HG02678 (cell line): Measurements from ENCODE around the gene RASAL1.
A peak's percentile ranks its signal among the peaks of the same experiment; 100 is the strongest.

Experiments used
- ATAC-seq: cut with Tn5 transposase; IDR thresholded peaks from one replicate; pipeline ENCODE4 v1.9.1; 2021; ENCODE audit warnings: mild to moderate bottlenecking, moderate library complexity; ENCODE audit not compliant: unreplicated experiment

RASAL1 gene

DNA sequence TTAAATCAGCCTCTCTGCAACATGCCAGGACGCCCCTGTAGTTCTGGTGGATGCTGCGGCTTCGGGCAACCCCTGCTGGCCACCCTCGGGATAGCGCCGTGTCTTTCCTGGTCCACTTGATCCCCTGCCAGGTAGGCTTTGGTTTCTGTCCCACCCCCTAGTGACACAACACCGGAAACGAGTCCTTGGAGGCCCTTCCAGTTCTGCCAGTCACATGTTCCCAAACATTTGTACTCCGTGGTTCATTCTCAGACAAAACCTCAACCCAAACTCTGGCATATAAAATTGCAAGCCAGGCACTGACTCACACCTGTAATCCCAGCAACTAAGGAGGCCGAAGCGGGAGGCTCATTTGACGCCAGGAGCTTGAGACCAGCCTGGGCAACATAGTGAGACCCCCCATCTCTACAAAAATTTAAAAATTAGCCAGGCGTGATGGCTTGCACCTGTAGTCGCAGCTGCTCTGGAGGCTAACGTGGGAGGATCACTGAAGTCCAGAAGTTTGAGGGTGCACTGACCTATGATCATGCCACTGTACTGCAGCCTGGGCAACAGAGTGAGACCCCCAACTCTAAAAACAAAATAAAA, 37.0 kb downstream of the RASAL1 start:
- peak; percentile 71 for ATAC-seq

DNA sequence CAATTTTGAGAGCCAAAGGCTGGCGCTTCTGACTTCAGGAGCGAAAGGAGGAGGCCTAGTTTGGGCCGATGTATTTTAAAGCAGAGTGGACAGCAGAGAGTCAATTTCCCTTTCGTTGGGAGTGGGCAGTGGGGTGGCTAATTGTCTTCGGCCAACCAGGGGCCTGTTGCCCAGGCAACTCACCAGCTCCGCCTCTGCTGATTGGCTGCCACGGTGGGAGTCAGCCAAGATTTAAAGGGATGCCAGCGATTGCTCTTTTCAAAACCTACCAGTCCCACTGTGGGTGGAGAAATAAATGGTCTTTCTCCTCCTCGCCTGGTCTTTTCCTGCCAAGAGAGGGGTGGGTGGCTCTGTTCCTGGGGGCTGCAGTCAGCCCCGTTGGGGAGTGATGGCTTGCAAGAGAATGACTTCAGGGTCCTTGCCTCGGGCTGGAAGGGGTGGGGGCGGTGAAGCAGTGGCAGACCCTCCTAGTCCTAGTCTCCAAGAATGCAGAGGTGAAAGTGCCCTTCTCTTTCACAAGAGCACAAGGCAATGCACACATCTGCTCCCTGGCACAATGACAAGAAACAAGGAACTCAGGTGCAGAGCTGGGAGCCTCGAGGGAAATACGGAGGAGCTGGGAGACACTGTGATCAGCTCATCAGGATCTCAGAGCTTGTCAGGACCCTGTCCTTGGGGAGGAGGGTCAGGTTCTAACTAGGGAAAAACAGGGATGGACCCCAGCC, 37.7 kb downstream of the RASAL1 start:
- ATAC-seq: no peak

DNA sequence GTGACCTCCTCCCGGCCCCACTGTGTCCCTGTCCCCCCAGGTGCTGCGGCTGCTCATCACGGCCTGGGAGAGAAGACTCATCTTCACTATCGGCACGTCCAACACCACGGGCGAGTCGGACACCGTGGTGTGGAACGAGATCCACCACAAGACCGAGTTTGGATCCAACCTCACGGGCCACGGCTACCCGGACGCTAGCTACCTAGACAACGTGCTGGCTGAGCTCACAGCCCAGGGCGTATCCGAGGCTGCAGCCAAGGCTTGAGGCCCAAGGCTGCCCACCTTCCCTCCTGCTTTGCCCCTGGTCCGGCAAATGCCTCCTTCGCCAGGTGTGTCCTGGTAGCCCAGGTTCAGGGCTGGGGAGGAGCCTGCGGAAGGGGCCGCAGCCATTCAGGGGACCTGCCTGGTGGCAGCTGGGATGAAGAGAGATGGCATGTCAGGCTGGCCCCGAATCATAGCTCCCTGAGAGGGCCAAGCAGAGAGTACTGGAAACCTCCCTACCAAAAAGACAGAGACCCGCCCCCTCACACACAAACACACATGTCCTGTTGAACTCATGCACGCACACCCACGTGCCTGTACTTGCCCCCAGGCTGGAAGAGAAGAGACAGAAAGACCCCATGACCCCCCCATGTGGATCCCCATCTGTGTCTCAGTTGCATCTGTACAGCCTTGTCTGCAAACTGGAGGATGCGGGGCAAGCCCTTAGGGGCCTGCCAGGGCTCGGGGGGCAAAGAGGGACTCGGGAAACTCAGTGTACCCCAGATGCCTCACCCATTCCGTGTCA, 38.7 kb downstream of the RASAL1 start:
- ATAC-seq: no peak

DNA sequence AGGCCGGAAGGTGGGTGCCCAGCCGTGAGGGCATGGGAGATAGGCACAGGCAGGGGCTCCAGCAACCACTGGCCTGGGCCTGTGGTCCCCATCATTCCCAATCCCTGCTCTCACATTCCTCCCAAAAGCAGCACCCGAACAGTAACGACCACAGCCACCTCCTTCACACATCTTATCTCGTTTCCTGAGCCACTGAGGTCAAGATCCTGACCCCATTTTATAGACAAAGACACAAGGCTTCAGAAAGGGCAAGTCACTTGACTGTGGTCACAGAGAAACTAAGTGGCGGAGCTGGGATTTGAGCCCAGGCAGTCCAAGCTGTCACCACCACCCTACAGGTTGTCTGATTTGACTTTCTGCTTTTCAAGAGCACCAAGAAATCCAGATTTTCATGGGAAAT, 40.2 kb downstream of the RASAL1 start:
- ATAC-seq: no peak

DNA sequence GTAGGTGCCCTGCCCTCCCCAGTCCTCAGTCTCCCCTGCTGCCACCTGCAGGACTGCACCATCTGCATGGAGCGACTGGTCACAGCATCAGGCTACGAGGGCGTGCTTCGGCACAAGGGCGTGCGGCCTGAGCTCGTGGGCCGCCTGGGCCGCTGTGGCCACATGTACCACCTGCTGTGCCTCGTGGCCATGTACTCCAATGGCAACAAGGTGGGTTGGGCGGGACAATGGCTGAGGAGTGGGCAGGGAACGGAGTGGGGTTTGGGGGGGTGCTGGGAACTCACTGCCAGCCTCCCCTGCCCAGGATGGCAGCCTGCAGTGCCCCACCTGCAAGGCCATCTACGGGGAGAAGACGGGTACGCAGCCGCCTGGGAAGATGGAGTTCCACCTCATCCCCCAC, 40.8 kb downstream of the RASAL1 start:
- no peak for ATAC-seq

DNA sequence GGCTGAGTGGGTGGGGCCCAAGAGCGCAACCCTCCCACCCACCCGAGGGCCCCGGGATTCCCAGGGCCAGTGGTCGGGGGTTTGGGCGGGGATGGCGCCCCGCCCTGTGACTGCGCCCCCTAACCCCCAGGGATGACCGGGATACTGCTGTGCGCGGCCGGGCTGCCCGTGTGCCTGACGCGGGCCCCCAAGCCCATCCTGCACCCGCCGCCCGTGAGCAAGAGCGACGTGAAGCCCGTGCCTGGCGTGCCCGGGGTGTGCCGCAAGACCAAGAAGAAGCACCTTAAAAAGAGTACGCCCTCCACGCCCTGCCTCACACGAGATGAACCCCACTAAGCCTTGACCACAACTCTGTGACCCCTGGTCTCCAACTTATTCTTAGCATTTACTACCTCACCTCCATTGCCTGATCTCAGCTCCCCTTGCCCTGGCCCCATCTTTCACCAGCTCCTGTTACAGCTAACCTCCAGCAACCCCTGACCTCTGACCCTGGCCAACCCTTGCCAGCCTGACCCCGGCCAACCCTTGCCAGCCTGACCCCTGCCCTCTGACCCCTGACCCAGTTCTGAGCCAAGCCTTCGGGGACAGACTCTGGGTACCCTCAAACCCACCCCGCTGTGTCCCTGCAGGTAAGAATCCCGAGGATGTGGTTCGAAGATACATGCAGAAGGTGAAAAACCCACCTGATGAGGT, 42.0 kb downstream of the RASAL1 start:
- no peak for ATAC-seq

DNA sequence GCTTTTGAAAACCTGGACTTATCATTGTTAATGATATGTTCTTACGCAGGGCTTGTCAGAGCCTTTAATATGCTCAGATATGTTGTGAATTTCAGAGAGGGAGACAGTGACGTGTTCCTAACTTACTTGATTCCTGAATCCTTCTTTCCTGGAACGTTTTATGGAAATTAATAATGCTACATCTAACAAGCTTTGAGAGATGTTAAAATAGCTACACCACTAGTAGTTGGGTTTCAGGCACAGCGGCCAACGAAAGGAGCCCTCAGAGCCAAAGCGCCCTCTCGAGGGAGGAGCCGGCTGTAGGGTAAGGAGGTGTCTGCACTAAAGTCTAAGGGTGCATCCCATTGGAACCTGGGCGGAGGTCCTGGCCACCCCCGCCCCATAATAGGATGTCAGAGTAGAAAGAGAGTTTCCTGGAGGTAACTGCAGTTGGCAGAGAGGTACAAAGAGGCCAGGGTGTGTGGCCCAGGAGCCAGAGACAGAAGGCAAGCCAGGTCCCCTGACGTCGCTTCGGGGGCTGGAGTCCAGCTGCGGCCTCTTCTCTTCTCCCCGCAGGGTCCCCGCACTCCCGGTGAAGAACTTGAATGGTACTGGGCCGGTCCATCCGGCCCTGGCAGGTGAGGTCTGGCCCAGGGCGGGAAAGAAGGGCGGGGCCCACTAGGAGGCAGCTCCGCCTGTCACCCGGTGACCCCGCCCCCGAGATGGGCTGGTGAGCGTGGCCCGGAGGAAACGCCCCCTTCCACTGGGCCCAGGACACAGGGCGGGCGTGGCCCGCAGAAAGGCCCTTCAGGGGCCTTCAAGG, 42.8 kb downstream of the RASAL1 start:
- ATAC-seq: peak; percentile 38

DNA sequence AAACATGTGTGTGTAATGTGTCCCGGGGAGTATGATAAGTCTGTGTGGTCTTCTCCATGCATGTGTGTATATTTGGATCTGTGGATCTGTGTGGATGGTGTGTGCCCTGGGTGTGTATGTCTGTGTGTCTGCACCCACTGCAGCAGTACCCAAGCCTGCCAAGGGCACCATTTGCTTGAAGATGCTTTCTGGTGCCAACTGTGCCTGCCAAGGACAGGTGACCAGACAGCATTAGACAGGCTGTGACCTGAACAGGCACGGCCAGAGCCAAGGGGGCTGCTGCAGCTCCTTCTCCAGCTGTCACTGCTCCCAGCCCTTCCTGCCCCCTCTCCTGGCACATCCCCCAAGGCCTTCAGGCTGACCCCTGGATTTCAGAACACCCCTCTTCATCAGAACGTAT, 44.1 kb downstream of the RASAL1 start:
- ATAC-seq: no peak

DNA sequence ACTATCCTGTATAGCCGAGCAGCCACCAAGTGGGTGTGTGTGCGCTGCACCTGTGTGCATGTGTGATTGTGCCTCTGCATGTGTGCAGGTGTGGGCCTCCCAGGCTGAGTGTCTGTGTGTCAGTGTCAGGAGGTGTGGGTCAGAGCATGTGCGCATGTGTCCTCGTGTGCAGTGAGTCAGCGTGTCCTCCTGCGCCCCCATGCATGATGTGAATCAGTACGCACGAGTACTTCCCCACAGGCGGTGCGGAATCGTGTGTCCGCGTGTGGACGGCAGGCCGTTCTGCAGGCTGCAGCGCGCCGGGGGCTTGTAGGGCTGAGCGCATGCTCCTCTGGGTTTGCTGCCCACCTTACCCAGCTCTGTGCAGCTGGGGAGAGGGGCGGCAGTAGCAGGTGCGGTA, 44.8 kb downstream of the RASAL1 start:
- ATAC-seq: no peak

DNA sequence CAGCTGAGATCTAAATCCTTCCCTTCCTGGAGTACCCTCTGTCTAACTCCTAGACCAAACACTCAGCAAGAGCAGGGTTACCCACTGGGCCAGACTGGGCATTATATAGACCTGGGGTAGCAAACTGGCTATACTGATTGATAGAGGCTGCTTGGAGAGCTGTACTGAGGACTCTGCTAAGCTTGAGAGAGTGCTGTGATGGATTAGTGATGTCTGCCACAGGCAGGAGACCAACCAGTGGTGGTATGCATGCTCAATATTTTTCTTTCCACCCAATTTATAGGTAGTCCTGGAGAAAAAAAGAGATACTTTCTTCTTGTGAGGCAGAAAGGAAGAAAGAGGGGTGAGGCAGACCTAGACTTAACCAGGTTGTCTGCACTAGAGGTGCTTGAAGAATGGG, 45.7 kb downstream of the RASAL1 start:
- no peak for ATAC-seq

DNA sequence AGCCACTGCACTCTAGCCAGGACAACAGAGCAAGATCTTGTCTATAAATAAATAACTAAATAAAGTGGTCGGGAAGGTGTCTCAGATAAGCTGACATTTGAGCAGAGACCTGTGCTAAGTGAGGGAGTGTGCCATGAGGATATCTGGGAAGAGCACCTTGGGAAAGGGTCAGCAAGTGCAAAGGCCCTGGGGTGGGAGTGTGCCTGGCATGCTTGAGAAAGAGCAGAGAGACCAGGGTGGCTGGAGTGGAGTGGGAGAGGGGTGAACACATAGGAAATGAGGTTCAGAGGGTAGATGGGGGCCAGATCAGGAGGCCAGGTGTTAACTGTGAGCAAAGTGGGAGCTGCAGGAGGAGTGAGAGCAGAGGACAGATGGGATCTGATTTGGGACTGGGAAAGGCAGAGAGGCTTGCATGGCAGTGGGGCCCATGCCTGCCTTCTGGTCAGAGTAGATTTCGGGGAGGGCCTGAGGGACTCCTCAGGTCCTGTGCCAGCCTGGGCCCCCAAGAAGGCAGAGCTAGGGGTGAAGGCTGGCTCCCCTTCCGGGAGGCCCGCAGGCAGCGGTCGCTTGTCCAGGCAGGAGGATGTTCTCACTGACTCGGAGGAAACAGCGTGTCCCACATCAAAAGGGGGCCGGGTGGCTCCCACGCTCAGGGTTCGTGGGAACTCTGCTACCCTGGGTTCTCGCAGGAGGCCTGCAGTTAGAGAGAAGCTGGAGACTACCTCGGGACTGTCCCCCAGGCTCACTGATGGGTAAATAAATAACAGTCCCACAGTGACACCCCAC, 46.4 kb downstream of the RASAL1 start:
- ATAC-seq: no peak

DNA sequence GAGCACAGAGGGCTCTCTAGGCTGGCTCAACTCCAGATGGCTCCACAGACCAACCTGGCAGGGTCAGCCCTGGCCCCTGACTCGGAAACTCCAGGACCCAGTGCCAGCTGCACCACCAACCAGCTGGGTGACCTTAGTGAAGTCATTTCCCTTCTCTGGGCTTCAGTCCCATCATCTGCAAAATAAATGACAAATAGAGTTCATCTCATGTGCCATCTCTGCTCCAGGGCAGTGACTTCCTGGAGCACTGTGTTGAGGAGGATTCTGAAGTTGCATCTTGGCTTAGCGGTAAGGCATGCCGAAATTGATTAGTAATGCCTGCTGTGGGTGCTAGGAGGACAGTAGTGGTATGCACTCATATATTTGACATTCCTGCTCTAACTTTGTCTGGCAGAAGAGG, 47.5 kb downstream of the RASAL1 start:
- ATAC-seq: no peak

DNA sequence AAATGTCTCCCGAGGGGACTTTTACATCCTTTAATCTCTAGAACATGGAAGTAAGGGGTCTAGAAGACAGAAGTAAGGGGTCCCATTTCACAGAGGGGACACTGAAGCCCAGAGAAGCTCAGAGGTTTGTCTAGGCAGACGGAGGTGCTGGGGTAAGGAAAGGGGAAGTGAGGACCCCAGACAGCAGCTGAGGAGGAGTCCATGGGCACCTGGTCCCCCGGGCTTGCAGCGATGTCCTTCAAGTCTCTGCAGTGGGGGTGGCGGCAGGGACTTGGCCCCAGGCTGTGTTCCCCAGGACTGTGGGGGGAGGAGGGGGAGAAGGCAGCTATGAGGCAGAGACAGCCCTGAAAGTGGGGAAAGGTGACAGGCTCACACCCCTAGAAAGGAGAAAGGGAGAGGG, 48.4 kb downstream of the RASAL1 start:
- ATAC-seq: no peak

DNA sequence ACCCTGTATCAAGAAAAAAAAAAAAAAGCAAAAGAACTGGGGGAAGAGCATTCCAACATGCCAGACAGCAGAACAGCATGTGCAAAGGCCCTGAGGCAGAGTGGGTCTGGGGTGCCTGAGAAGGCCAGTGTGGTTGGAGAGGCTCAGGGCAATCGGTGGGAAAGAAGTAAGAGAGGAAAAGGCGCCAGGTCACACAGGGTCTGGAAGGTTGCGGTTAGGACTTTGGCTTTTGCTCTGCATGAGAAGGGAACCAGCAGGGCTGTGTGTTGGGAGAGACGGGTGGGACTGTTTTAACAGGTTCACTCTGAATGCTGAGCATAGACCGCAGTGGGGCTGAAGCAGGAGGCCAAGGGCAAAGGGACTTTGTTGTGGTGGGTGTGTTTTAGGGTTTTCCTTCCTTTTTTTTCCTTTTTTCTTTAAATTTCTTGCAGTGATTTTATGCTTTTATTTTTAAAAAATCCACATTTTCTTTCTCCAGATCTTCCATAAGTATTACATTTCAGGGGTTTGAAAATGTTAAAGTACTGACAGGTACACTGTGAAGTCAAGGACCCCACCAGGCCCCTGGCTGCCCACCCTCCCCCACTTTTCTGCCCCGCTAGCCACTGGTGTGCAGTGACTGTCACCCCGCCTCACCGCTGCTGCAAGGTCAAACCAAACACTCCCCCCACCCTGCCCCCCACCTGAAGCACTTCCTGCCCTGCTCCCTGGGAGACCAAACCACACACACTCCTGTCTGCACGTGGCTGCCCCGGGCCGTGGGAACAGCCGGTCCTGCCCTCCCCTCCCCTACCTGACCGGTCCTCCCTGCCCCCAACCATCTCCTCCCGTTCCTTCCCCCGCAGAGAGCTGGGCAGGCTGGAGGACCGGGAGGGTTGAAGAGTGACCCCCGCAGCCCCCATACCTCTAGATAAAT, 49.1 kb downstream of the RASAL1 start:
- no peak for ATAC-seq

DNA sequence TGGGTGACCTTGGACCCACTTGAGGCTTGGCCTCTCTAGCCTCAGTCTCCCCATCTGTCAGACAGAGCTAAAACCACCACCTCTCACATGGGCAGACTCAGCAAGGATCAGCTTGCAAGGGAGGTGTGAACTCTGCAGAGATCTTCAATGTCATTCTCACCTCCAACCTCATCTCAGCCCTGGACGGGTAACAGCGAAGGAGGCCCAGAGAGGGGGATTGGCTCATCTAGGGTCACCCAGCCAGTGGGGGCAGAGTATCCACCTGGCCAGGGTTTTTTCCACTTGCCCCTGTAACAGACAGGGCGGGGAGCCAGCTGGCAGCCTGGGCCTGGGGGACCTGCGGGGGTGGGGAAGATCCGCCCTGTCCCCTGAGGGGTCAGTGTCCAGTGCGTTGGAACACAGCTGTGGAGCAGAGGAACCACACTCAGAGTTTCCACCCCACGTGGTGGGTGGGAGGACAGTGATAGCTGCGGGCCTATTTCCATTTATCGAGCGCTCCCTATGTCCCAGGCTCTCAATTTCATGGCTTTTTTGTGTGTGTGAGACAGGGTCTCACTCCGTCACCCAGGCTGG, 51.6 kb downstream of the RASAL1 start:
- no peak for ATAC-seq

DNA sequence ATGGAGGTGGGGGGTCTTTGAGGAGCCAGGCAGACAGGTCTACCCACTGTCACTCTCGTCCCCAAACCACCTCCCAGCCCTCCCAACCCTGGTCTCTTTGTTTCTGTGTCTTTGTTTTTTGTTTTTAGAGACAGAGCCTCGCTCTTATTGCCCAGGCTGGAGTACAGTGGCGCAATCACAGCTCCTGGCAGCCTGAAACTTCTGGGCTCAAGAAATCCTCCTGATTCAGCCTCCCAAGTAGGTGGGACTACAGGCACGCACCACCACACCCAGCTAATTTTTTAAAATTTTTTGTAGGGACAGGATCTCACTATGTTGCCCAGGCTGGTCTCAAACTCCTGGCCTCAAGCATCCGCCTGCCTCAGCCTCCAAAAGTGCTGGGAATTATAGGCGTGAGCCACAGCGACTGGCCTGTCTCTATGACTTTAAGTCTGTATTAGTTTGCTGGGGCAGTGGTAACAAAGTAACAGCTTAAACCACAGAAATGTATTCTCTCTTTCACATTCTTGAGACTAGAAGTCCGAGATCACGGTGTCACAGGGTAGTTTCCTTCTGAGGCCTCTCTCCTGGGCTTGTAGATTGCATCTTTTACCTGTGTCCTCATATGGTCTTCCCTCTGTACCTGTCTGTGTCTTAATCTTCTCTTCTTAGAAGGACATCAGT, 52.9 kb downstream of the RASAL1 start:
- ATAC-seq: peak; percentile 78

DNA sequence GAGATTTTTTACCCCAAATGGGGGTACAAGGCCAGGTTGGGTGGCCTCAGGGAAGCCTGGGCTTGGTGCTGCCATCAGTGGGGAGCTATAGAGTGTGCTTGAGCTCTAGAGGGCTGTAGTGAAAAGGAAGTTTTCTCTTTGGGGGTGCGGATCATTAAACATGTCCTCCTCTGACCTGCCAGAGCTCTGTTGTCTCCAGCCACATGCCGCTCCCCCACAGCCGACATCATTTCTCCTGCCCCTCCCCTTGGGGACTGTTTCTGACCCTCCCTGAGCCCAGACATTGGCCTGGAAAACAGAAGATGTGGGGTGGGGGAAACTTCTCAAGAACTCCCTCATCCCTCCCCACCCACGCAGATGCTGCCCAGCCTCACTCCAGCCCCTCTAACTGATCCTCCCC, 53.7 kb downstream of the RASAL1 start:
- ATAC-seq: no peak

DNA sequence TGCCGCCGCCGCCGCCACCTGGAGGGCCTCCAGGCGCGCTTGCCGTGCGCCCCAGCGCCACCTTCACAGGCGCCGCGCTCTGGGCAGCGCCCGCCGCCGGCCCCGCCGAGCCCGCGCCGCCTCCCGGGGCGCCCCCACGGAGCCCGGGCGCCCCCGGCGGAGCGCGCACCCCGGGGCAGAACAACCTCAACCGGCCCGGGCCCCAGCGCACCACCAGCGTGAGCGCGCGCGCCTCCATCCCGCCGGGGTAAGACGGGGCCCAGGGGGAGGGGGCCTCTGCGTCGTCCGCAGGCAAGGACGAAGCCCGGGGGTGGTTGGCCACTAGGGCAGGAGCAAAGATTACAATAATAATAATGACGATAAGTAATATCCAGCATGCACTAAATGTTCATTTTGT, 57.7 kb downstream of the RASAL1 start:
- no peak for ATAC-seq
